Right atrium auricular region (tissue), 2 donors: ENCODE results near the gene CAMK1G. TPM values are rescaled to one million over a fixed set of nuclear protein-coding genes. Genes with fewer than 3 reads are reported as not detected.
A peak's percentile ranks its signal among the peaks of the same experiment; 100 is the strongest.

Experiments
- DNase-seq: peaks from one replicate; pipeline ENCODE4 v3.0.0-alpha.2; 2019; ENCODE audit warnings: low spot score
- H3K27ac ChIP-seq, 2 donors: fragments of 200-600 bp; sonication (generic); 1 replicate in 1 of 2; 2 replicates in 1 of 2; pipeline ENCODE4 v1.5.1; 2016 to 2019
- H3K27me3 ChIP-seq, 2 donors: fragments of 200-600 bp; sonication (generic); one replicate each; pipeline versions ENCODE4 v1.5.1 to v1.6.0; 2017 to 2019
- H3K36me3 ChIP-seq: fragments of 200-600 bp; sonication (generic); one replicate; pipeline ENCODE4 v1.5.1; 2016
- H3K4me1 ChIP-seq, 2 donors: fragments of 200-600 bp; sonication (generic); one replicate each; pipeline versions ENCODE4 v1.5.1 to v1.6.0; 2017 to 2019
- H3K4me3 ChIP-seq, 2 donors: fragments of 200-600 bp; sonication (generic); 1 replicate in 1 of 2; 2 replicates in 1 of 2; pipeline ENCODE4 v1.5.1; 2017 to 2019; ENCODE audit warnings: mild to moderate bottlenecking in 1 of 2, moderate library complexity in 1 of 2
- H3K9me3 ChIP-seq, 2 donors: fragments of 200-600 bp; sonication (generic); one replicate each; pipeline ENCODE4 v1.5.1; 2019
- CTCF ChIP-seq, 2 donors: fragments of 200-600 bp; sonication (generic); IDR thresholded peaks; one replicate each; pipeline ENCODE4 v1.5.1; 2019; ENCODE audit warnings: antibody characterized with exemption in 2 of 2
- total RNA-seq, 2 donors: library from RNA; depleted of rRNA; stranded (reverse); fragments of >200 nt; gene quantifications; one replicate each; pipeline ENCODE4 v1.1.0, GENCODE V29; 2016

CAMK1G gene
- total RNA-seq, 2 donors from 2014 or later, result 0.28 TPM; not detected in 1

- DNase-seq, result no peak
- TF ChIP-seq CTCF (IDR thresholded peaks at IDR 0.05), result peak; percentile 48 to 76
- Histone ChIP-seq H3K27me3 (no peaks in the 10 kb centered on the region), H3K4me3 (no peak overlapping the region), H3K36me3 (no peaks in the 10 kb centered on the region), H3K4me1 (no peaks in the 10 kb centered on the region), H3K27ac (no peak overlapping the region), H3K9me3 (no peaks in the 10 kb centered on the region)
These were observed 18.5 kb downstream of the CAMK1G start for GRCh38 chr1:209601809-209602657.

- Histone ChIP-seq H3K27ac (no peak overlapping the region), H3K4me1 (no peaks in the 10 kb centered on the region)
- TF ChIP-seq CTCF (IDR thresholded peaks at IDR 0.05), result no peak
These were observed 20.4 kb downstream of the CAMK1G start for GRCh38 chr1:209603877-209604276.

GRCh38 chr1:209607102-209607794, 23.7 kb downstream of the CAMK1G start:
- Histone ChIP-seq H3K9me3 (no peaks in the 10 kb centered on the region), H3K27me3 (no peaks in the 10 kb centered on the region), H3K36me3 (no peaks in the 10 kb centered on the region), H3K4me3 (no peak overlapping the region), H3K4me1 (no peaks in the 10 kb centered on the region), H3K27ac (no peak overlapping the region)
- no peak for DNase-seq
- no peak for TF ChIP-seq CTCF (IDR thresholded peaks at IDR 0.05)

More at GRCh38 chr1:209603877-209604276, 20.4 kb downstream of the CAMK1G start:
- H3K27me3 ChIP-seq, result no peaks in the 10 kb centered on the region
- no peaks in the 10 kb centered on the region for H3K36me3 ChIP-seq
- H3K9me3 ChIP-seq, result no peaks in the 10 kb centered on the region
- no peak for DNase-seq
- H3K4me3 ChIP-seq, result no peak overlapping the region

- Histone ChIP-seq H3K27me3 (no peaks in the 10 kb centered on the region), H3K27ac (no peak overlapping the region), H3K9me3 (no peaks in the 10 kb centered on the region), H3K4me1 (no peaks in the 10 kb centered on the region), H3K4me3 (no peak overlapping the region), H3K36me3 (no peaks in the 10 kb centered on the region)
- DNase-seq, result no peak
- TF ChIP-seq CTCF (IDR thresholded peaks at IDR 0.05), result no peak
These were observed 24.3 kb downstream of the CAMK1G start for GRCh38 chr1:209607795-209608178.

GRCh38 chr1:209609041-209609790, 25.7 kb downstream of the CAMK1G start:
- H3K4me1 ChIP-seq, result no peaks in the 10 kb centered on the region
- no peak for TF ChIP-seq CTCF (IDR thresholded peaks at IDR 0.05)
- DNase-seq, result no peak
- no peaks in the 10 kb centered on the region for H3K27me3 ChIP-seq
- H3K9me3 ChIP-seq, result no peaks in the 10 kb centered on the region
- no peak overlapping the region for H3K27ac ChIP-seq
- H3K4me3 ChIP-seq, result no peak overlapping the region
- H3K36me3 ChIP-seq, result no peaks in the 10 kb centered on the region
